Liver (tissue), 3 donors: ENCODE data around the gene DHRS1.

Source experiments
- ATF3 ChIP-seq: IDR thresholded peaks from 2 replicates; pipeline ENCODE4 v1.6.1; 2016; ENCODE audit warnings: antibody characterized with exemption
- CTCF ChIP-seq: fragments of 150-350 bp; IDR thresholded peaks from 2 replicates; pipeline ENCODE4 v1.5.1; 2017; ENCODE audit warnings: improper control_type of control experiment, low read depth, low read length; ENCODE audit not compliant: missing input control
- GABPA ChIP-seq, 2 donors: IDR thresholded peaks in 1 of 2; conservative IDR thresholded peaks in 1 of 2; 2 replicates each; pipeline ENCODE4 v1.6.1; 2016; ENCODE audit warnings: antibody characterized with exemption in 2 of 2, mild to moderate bottlenecking in 1 of 2, moderate library complexity in 1 of 2
- JUND ChIP-seq, 2 donors: IDR thresholded peaks; 2 replicates each; pipeline ENCODE4 v1.6.1; 2016; ENCODE audit warnings: antibody characterized with exemption in 2 of 2
- NR2F2 ChIP-seq: IDR thresholded peaks from 2 replicates; pipeline ENCODE4 v1.6.1; 2016; ENCODE audit warnings: antibody characterized with exemption
- RAD21 ChIP-seq, 2 donors: IDR thresholded peaks; 2 replicates each; pipeline ENCODE4 v1.6.1; 2016; ENCODE audit warnings: antibody characterized with exemption in 2 of 2, mild to moderate bottlenecking in 2 of 2
- REST ChIP-seq: IDR thresholded peaks from 2 replicates; pipeline ENCODE4 v1.6.1; 2016; ENCODE audit warnings: antibody characterized with exemption, mild to moderate bottlenecking
- TAF1 ChIP-seq: conservative IDR thresholded peaks from 2 replicates; pipeline ENCODE4 v1.6.1; 2016; ENCODE audit warnings: antibody characterized with exemption, mild to moderate bottlenecking
- donor health status: healthy.
- donor health status: healthy.

DNA sequence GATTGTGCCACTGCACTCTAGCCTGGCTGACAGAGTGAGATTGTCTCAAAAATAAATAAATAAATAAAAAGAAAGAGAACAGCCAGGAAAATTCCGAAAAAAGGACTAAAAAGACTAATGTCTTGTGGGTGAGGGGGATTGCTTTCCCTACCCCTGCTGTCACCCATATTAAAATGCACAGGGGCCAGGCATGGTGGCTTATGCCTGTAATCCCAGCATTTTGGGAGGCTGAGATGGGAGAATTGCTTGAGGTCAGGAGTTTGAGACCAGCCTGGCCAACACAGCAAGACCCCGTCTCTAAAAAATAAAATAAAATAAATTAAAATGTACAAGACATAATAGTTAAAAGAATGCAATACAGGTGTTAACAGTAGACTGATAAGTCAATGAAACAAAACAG is 6.1 kb downstream of the DHRS1 start:
- TF ChIP-seq CTCF (no peak), TAF1 (no peak), REST (no peak), NR2F2 (no peak), RAD21 (IDR thresholded peaks at IDR 0.05) (no peak), JUND (IDR thresholded peaks at IDR 0.05) (no peak), ATF3 (no peak), GABPA (IDR thresholded peaks at IDR 0.05 in 1 of 2, conservative IDR thresholded peaks at IDR 0.05 in 1 of 2) (no peak)
